Hepatocyte (in vitro differentiated cells): ENCODE results near the gene ADAMTS13. TPM values are rescaled to one million over a fixed set of nuclear protein-coding genes. Genes with fewer than 3 reads are reported as not detected.

ENCODE experiments used
- DNase-seq: peaks from one replicate; pipeline ENCODE4 v3.0.0-alpha.2; 2016; ENCODE audit warnings: low spot score
- H2AFZ ChIP-seq: fragments of 200-600 bp; sonication (generic); 2 replicates; pipeline ENCODE4 v1.6.0; 2016; ENCODE audit warnings: antibody characterized with exemption, mild to moderate bottlenecking
- H3K27ac ChIP-seq: fragments of 200-600 bp; sonication (generic); 2 replicates; pipeline ENCODE4 v1.5.1; 2016; ENCODE audit warnings: mild to moderate bottlenecking
- H3K27me3 ChIP-seq: fragments of 200-600 bp; sonication (generic); 2 replicates; pipeline ENCODE4 v1.6.1; 2016
- H3K36me3 ChIP-seq: fragments of 200-600 bp; sonication (generic); replicated peaks from 2 replicates; pipeline ENCODE4 v1.5.1; 2016; ENCODE audit warnings: low read depth; ENCODE audit not compliant: insufficient read depth
- H3K4me1 ChIP-seq: fragments of 200-600 bp; sonication (generic); 2 replicates; pipeline ENCODE4 v1.5.1; 2016; ENCODE audit warnings: mild to moderate bottlenecking, moderate library complexity; ENCODE audit not compliant: insufficient read depth
- H3K4me2 ChIP-seq: fragments of 200-600 bp; sonication (generic); 2 replicates; pipeline ENCODE4 v1.6.0; 2016
- H3K4me3 ChIP-seq: fragments of 200-600 bp; sonication (generic); 2 replicates; pipeline ENCODE4 v1.5.1; 2016; ENCODE audit warnings: mild to moderate bottlenecking
- H3K79me2 ChIP-seq: fragments of 200-600 bp; sonication (generic); 2 replicates; pipeline ENCODE4 v1.6.0; 2017; ENCODE audit warnings: mild to moderate bottlenecking
- H3K9me2 ChIP-seq: fragments of 200-600 bp; sonication (generic); replicated peaks from 2 replicates; pipeline ENCODE4 v1.6.0; 2017; ENCODE audit warnings: mild to moderate bottlenecking; ENCODE audit not compliant: insufficient read depth
- H3K9me3 ChIP-seq: fragments of 200-600 bp; sonication (generic); 2 replicates; pipeline ENCODE4 v1.5.1; 2016; ENCODE audit warnings: low read depth, mild to moderate bottlenecking
- H4K20me1 ChIP-seq: fragments of 200-600 bp; sonication (generic); 2 replicates; pipeline ENCODE4 v1.6.0; 2016; ENCODE audit warnings: mild to moderate bottlenecking; ENCODE audit not compliant: insufficient read depth, poor library complexity, severe bottlenecking
- EZH2 ChIP-seq: fragments of 200-600 bp; sonication (generic); IDR thresholded peaks from 2 replicates; pipeline ENCODE4 v1.6.1; 2016; ENCODE audit warnings: antibody characterized with exemption, mild to moderate bottlenecking, borderline replicate concordance
- EZH2phosphoT487 ChIP-seq: fragments of 200-600 bp; sonication (generic); IDR thresholded peaks from one replicate; pipeline ENCODE4 v1.6.1; 2018; ENCODE audit warnings: antibody characterized with exemption, mild to moderate bottlenecking, low read depth, moderate library complexity; ENCODE audit not compliant: unreplicated experiment, severe bottlenecking
- WGBS: methylation state at CpG from one replicate; pipeline ENCODE4 v1.1.6; 2016; ENCODE audit warnings: low lambda C conversion rate; ENCODE audit errors: missing lambda C conversion rate; 5-methylcytosine and 5-hydroxymethylcytosine counted together
- polyA plus RNA-seq: library from polyadenylated mRNA; unstranded; fragments of >200 nt; fragmentation: Nextera tagmentation; extraction: Ambion mirVana; gene quantifications from 2 replicates; pipeline ENCODE4 v1.2.1, GENCODE V29; 2016
- total RNA-seq: library from RNA; depleted of rRNA; stranded (reverse); fragments of >200 nt; gene quantifications from 2 replicates; pipeline ENCODE4 v1.2.3, GENCODE V29; 2014
- TF ChIP-seq, protein P1 (sequence below): fragments of 200-600 bp; sonication (generic); IDR thresholded peaks from 2 replicates; pipeline ENCODE4 v1.5.1; 2016; ENCODE audit warnings: antibody characterized with exemption, mild to moderate bottlenecking; ENCODE audit not compliant: poor library complexity

Gene ADAMTS13
- total and polyA plus RNA-seq, 2 experiments from 2014 or later: 6.5 to 6.8 TPM

DNA sequence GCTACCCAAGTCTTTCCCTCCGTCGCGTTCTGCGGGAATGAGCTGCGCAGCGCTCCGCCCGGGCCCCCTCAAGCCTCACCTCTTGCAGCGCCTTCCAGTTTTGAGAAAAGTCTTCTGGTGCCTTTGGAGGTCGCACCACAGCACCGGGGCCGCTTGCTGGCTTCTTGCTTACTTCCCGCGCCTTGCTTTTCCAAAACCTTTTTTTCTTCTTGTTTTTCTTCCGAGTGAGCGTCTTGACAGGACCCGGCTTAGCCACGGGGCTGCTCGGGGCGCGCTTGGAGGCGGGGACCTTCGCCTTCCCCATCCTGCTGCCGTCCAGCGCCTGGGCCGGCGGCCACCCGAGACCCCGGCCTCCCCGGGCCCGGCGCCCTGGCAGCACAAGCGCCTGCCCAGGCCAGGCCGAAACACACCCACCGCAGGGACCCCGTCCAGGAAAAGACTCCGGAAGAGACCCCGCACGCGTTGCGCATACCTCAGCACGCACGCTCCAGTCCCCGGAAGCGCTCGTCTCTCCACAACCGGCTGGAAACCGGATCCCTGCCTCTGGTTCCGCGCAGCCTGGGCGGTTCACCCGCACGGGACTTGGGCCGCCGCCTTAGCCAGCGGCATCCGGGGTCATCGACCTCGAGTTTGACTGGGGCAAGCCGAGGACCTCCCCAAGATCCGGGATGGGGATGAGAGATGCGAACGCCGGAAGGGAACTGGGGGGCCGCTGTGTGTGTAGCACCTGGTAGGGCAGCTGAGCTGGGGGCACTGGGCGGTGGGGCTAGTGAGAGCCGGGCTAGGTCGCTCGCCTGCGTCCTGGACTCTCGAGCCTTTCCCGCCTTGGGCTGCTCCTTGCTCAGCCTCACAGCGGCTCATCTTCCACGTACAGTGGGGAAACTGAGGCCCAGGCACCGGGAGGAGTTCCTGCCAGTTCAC lies 4.4 kb upstream of the ADAMTS13 start, which contains the start of gene REXO4:
REXO4 (minus strand) TSS at position 470 of the 921 bp plus-strand sequence; CDS start at position 304, 166 bp downstream.
- Histone ChIP-seq H3K4me3 (peak within 1 kb of the TSS; percentile 91), H3K36me3 (no peaks in the 10 kb centered on the region), H3K27me3 (no peaks in the 10 kb centered on the region), H2AFZ (peak within 1 kb of the TSS; percentile 90), H3K4me1 (peaks cover 13% of the 10 kb centered on the region), H4K20me1 (no peaks in the 10 kb centered on the region), H3K79me2 (peaks cover 36% of the 10 kb centered on the region), H3K9me3 (no peaks in the 10 kb centered on the region), H3K27ac (peak within 1 kb of the TSS; percentile 94), H3K4me2 (peak within 1 kb of the TSS; percentile 90), H3K9me2 (no peaks in the 10 kb centered on the region)
- DNase-seq: peak; percentile 90
- TF ChIP-seq EZH2phosphoT487: no peak
- TF ChIP-seq, protein P1, sequence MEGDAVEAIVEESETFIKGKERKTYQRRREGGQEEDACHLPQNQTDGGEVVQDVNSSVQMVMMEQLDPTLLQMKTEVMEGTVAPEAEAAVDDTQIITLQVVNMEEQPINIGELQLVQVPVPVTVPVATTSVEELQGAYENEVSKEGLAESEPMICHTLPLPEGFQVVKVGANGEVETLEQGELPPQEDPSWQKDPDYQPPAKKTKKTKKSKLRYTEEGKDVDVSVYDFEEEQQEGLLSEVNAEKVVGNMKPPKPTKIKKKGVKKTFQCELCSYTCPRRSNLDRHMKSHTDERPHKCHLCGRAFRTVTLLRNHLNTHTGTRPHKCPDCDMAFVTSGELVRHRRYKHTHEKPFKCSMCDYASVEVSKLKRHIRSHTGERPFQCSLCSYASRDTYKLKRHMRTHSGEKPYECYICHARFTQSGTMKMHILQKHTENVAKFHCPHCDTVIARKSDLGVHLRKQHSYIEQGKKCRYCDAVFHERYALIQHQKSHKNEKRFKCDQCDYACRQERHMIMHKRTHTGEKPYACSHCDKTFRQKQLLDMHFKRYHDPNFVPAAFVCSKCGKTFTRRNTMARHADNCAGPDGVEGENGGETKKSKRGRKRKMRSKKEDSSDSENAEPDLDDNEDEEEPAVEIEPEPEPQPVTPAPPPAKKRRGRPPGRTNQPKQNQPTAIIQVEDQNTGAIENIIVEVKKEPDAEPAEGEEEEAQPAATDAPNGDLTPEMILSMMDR: no peak
- WGBS: 3% methylated on average over 70 of the region's 75 CpGs

DNA sequence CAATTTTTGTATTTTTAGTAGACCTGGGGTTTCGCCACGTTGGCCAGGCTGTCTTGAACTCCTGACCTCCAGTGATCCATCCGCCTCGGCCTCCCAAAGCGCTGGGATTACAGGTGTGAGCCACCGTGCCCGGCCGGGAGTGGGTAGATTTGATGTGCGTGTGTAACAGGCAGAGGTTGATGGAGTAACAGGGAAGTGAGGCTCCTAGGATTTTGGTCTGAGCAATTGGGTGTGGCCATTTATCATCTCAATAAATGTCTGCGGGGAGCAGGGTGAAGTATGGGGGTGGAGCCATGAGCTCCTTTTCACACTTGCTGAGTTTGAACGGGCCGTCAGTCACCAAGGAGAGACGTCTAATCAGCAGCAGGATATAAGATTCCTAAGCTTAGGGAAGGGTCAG lies 3.2 kb upstream of the ADAMTS13 start:
- peak overlapping the region; percentile 90 for H3K4me2 ChIP-seq
- peaks cover 36% of the 10 kb centered on the region for H3K79me2 ChIP-seq
- no peaks in the 10 kb centered on the region for H3K9me3 ChIP-seq
- peak; percentile 40 for DNase-seq
- H3K4me3 ChIP-seq: no peak overlapping the region
- H3K27ac ChIP-seq: peak overlapping the region; percentile 94
- WGBS: 68% methylated on average over 13 of the region's 13 CpGs
- peak overlapping the region; percentile 90 for H2AFZ ChIP-seq
- H3K4me1 ChIP-seq: peaks cover 13% of the 10 kb centered on the region
- TF ChIP-seq EZH2phosphoT487 (no peak), EZH2 (no peak)
- TF ChIP-seq, protein P1: no peak
- no peaks in the 10 kb centered on the region for H3K36me3 ChIP-seq
- no peaks in the 10 kb centered on the region for H3K9me2 ChIP-seq
- H3K27me3 ChIP-seq: no peaks in the 10 kb centered on the region
- no peaks in the 10 kb centered on the region for H4K20me1 ChIP-seq

DNA sequence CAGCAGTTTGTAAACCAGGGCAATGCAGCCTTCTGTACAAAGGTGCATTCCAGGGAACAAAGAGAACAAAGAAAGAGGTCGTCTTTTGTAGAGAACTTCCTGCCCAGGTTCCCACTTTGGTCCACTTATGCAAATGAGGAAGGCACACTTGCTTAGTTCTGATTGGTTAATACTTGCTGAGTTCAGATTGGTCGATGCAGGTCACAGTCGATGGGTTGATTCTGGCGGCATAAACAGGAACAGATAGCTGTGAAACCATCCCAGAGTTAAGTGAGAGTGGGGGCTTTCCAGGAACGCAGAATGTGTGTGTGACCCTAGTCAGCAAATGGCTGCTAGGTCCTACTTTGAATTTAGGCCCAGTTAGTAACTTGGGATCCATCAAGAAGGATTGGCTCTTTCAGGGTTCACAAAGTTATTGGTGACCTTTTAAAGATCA lies 1.8 kb upstream of the ADAMTS13 start:
- Histone ChIP-seq H4K20me1 (no peaks in the 10 kb centered on the region), H3K27ac (no peak overlapping the region), H3K4me2 (no peak overlapping the region), H3K79me2 (peaks cover 23% of the 10 kb centered on the region), H3K4me1 (peaks cover 13% of the 10 kb centered on the region), H3K4me3 (no peak overlapping the region), H3K9me2 (no peaks in the 10 kb centered on the region), H3K27me3 (no peaks in the 10 kb centered on the region), H2AFZ (no peak overlapping the region), H3K36me3 (no peaks in the 10 kb centered on the region), H3K9me3 (no peaks in the 10 kb centered on the region)
- TF ChIP-seq EZH2phosphoT487: no peak
- no peak for TF ChIP-seq EZH2
- TF ChIP-seq, protein P1: no peak
- 81% methylated on average over 5 of the region's 5 CpGs for WGBS
- no peak for DNase-seq
